ENCODE data around the gene MDFIC.

Gene MDFIC

GRCh38 chr7:114924038-114924712, 2.3 kb downstream of the MDFIC start:
- Histone ChIP-seq H3K4me3 (peak overlapping the region in 6 of 7 experiments; percentile 54 to 96 (median 76)), H3K27ac (peak overlapping the region in 17 of 21 experiments; percentile 35 to 99 (median 92))

- H3K27ac ChIP-seq = peak overlapping the region in 8 of 21 experiments; percentile 36 to 99 (median 75)
- no peak overlapping the region for H3K4me3 ChIP-seq
These were observed 3.5 kb downstream of the MDFIC start for GRCh38 chr7:114925434-114925833.

- Histone ChIP-seq H3K27ac (peak overlapping the region in 7 of 21 experiments; percentile 1 to 98 (median 59)), H3K4me3 (no peak overlapping the region)
These were observed 6.2 kb downstream of the MDFIC start for GRCh38 chr7:114928060-114928459.

GRCh38 chr7:114929570-114929969, 7.7 kb downstream of the MDFIC start:
- peak overlapping the region in 8 of 21 experiments; percentile 30 to 98 (median 71) for H3K27ac ChIP-seq
- no peak overlapping the region for H3K4me3 ChIP-seq

- Histone ChIP-seq H3K27ac (peak overlapping the region in 10 of 21 experiments; percentile 30 to 98 (median 63)), H3K4me3 (no peak overlapping the region)
These were observed 8.3 kb downstream of the MDFIC start for GRCh38 chr7:114930107-114930661.

GRCh38 chr7:114930829-114931655, 9.1 kb downstream of the MDFIC start:
- no peak overlapping the region for H3K4me3 ChIP-seq
- H3K27ac ChIP-seq = peak overlapping the region in 15 of 21 experiments; percentile 24 to 98 (median 58)

GRCh38 chr7:114931656-114932011, 9.7 kb downstream of the MDFIC start:
- peak overlapping the region in 13 of 21 experiments; percentile 24 to 98 (median 59) for H3K27ac ChIP-seq
- no peak overlapping the region for H3K4me3 ChIP-seq

GRCh38 chr7:114932991-114933390, 11.1 kb downstream of the MDFIC start:
- H3K27ac ChIP-seq = peak overlapping the region in 7 of 21 experiments; percentile 46 to 98 (median 67)

GRCh38 chr7:114933658-114934057, 11.8 kb downstream of the MDFIC start:
- peak overlapping the region in 5 of 21 experiments; percentile 17 to 98 (median 62) for H3K27ac ChIP-seq
- no peak overlapping the region for H3K4me3 ChIP-seq

More at GRCh38 chr7:114932991-114933390, 11.1 kb downstream of the MDFIC start:
- no peak overlapping the region for H3K4me3 ChIP-seq

GRCh38 chr7:114934086-114934485, 12.2 kb downstream of the MDFIC start:
- H3K4me3 ChIP-seq = no peak overlapping the region
- H3K27ac ChIP-seq = peak overlapping the region in 3 of 21 experiments; percentile 35 to 98 (median 85)

GRCh38 chr7:114934713-114935112, 12.8 kb downstream of the MDFIC start:
- Histone ChIP-seq H3K27ac (peak overlapping the region in 2 of 21 experiments; percentile 42 to 52), H3K4me3 (no peak overlapping the region)

GRCh38 chr7:114936471-114936870, 14.6 kb downstream of the MDFIC start:
- Histone ChIP-seq H3K4me3 (no peak overlapping the region), H3K27ac (peak overlapping the region in 1 of 21 experiments; percentile 52)

- Histone ChIP-seq H3K27ac (no peak overlapping the region), H3K4me3 (no peak overlapping the region)
These were observed 15.6 kb downstream of the MDFIC start for GRCh38 chr7:114937446-114937845.

GRCh38 chr7:114938785-114939184, 16.9 kb downstream of the MDFIC start:
- H3K4me3 ChIP-seq = no peak overlapping the region
- H3K27ac ChIP-seq = no peak overlapping the region

GRCh38 chr7:114939484-114940097, 17.7 kb downstream of the MDFIC start:
- Histone ChIP-seq H3K27ac (no peak overlapping the region), H3K4me3 (no peak overlapping the region)

- no peak overlapping the region for H3K4me3 ChIP-seq
- peak overlapping the region in 1 of 21 experiments; percentile 16 for H3K27ac ChIP-seq
These were observed 18.3 kb downstream of the MDFIC start for GRCh38 chr7:114940220-114940619.

- Histone ChIP-seq H3K4me3 (no peak overlapping the region), H3K27ac (no peak overlapping the region)
These were observed 19.8 kb downstream of the MDFIC start for GRCh38 chr7:114941692-114942091.

GRCh38 chr7:114942446-114943175, 20.7 kb downstream of the MDFIC start:
- Histone ChIP-seq H3K4me3 (no peak overlapping the region), H3K27ac (peak overlapping the region in 1 of 21 experiments; percentile 19)

- Histone ChIP-seq H3K4me3 (no peak overlapping the region), H3K27ac (peak overlapping the region in 3 of 21 experiments; percentile 41 to 64 (median 48))
These were observed 21.6 kb downstream of the MDFIC start for GRCh38 chr7:114943530-114943929.
